GM18951 (cell line): ENCODE measurements around the gene CLPSL1.

Experiments used
- POLR2A ChIP-seq: IDR thresholded peaks from 4 replicates; pipeline ENCODE4 v1.6.1; 2011; ENCODE audit warnings: mild to moderate bottlenecking; ENCODE audit not compliant: insufficient read length, insufficient read depth; ENCODE audit errors: extremely low read depth
- in situ Hi-C: fragments of 300-500 bp; cut with MboI; formaldehyde crosslinking; loops from one replicate; pipeline ENCODE4 v1.12.0; 2022; ENCODE audit warnings: low sequenced_read_pairs, mixed read lengths, inconsistent platforms; ENCODE audit not compliant: unreplicated experiment

CLPSL1 gene, protein sequence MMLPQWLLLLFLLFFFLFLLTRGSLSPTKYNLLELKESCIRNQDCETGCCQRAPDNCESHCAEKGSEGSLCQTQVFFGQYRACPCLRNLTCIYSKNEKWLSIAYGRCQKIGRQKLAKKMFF

DNA sequence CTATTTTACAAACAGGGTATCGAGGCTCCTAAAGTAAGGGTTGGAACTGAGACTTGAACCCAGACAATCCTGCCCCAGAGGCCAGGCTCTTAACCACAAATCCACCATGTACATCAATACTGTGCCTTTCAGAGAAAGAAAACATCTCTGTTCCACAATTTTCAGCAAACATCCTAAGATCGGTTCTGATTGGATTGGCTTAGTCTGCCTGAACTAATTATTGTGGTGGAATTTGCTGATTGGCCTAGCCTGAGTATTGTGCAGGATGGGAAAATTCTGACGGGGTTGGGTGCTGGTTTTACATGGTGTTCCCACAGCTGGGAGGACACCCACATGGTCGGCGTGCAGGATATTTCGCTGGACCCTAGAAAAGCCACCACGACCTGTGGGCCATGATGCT, at the start of gene CLPSL1:
Gene CLPSL1, plus strand, starts transcription at position 301 of the 400 bp plus-strand sequence. Its CDS starts 92 bp downstream, at position 393.
- in situ Hi-C loops: no loop called here
- TF ChIP-seq POLR2A: no peak

DNA sequence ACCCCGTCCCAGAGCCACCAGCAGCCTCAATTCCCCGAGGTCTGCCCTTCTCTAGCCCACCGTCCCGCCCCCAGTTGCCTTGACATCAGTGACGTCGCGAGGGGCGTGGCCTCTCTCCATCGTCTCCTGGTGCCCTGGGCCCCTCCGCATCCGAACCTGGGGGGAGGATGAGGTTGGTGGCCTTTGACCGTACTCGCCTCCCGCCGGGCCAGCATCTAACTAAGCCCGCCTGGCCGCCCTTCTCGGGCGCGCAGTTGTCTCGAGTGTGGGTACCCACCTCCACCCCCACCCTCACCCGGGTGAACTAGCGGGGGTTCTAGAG, 49.4 kb upstream of the CLPSL1 start:
- in situ Hi-C loops: loop anchor here (25.0 kb wide), 1 partner anchor 419 kb away; no protein-coding TSS in a partner anchor
- TF ChIP-seq POLR2A: peak; percentile 71

DNA sequence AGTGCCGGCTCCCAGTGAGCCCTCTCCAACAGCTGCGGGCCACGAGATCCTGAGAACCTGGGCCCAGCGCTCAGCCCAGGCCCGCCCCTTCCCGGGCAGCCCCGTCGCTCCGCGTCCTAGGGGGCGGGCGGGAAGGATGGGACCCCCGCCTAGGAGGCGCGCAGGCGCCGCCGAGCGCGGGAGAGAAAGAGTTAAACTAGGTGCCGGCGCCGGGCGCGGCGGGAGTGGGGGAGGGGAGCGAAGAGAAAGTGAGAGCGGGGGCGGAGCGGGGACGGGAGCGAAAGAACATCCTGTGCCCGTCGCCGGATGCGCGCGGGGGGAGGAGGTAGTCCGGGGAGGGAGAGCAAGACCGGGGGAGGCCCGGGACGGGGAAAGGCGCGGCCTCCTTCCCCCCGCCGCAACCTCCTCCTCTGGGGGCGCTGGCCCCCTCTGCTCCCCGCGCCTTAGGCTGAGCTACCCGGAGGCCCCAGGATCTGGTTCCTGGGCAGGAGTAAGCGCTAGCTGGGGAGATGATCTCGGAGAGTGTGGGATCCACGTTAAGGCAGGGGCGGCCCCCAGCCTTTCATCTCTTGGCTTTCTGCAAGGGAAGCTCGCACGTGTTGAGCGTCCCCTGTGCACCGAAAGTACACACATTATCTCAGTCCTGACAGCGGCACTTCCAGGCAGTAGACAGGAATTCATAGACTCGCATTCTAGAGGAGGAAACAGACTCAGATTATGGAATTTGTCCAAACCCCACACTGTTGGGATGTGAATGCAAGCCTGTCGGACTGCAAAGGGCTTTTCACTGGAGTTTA, 48.9 kb upstream of the CLPSL1 start:
- in situ Hi-C loops: loop anchor here (25.0 kb wide), 1 partner anchor 420 kb away; no protein-coding TSS in a partner anchor
- peak; percentile 55 for TF ChIP-seq POLR2A

DNA sequence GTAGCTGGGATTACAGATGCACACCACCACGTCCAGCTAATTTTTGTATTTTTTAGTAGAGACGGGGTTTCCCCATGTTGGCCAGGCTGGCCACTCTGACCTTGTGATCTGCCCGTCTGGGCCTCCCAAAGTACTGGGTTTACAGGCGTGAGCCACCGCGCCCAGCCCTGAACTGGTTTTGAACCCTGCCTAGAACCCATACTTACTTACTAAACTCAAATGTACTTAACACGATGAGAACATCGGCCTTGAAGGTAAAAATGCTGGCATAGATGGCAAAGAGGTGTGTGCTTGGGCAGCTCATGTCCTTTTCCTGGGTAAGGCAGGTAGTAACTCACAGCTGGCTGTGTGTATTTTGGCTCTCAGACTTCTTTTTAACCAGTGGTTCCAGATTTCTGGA, 47.2 kb upstream of the CLPSL1 start:
- in situ Hi-C loops: loop anchor here (25.0 kb wide), 1 partner anchor 421 kb away; no protein-coding TSS in a partner anchor
- TF ChIP-seq POLR2A: no peak

DNA sequence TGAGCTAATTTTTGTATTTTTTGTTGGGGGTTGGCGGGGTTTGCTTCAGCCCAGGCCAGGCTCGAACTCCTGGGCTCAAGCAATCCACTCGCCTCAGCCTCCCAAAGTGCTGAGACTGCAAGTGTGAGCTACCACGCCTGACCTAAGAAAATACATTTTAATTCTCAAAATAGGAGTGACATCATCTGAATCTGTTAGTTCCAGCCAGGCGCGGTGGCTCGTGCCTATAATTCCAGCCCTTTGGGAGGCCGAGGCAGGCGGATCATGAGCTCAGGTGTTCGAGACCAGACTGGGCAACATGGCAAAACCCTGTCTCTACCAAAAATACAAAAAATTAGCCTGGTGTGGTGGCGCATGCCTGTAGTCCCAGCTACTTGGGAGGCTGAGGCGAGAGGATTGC, 46.5 kb upstream of the CLPSL1 start:
- in situ Hi-C loops: loop anchor here (25.0 kb wide), 1 partner anchor 422 kb away; no protein-coding TSS in a partner anchor

DNA sequence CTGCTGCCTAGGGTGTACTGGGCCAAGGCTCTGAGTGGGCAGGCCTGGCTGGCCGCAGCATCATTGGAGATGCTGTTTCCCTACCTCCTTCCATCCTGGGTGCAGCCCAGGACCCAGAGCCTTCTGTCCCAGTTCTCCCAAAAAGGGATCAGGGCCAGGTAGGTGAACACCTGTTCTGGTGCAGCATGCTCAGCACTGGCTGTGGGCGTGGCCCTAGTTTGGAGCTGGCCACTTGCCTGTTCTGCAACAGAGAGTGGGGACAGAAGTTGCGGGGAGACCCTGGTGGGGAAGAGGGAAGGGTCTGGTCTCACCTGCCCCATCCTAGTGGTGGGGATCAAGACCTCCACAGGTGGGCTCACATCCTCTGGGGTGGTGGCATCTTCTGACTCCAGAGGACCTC, 45.4 kb upstream of the CLPSL1 start:
- in situ Hi-C loops: loop anchor here (5.0 to 25.0 kb wide), 2 partner anchors 153 to 423 kb away; no protein-coding TSS in a partner anchor
- no peak for TF ChIP-seq POLR2A

DNA sequence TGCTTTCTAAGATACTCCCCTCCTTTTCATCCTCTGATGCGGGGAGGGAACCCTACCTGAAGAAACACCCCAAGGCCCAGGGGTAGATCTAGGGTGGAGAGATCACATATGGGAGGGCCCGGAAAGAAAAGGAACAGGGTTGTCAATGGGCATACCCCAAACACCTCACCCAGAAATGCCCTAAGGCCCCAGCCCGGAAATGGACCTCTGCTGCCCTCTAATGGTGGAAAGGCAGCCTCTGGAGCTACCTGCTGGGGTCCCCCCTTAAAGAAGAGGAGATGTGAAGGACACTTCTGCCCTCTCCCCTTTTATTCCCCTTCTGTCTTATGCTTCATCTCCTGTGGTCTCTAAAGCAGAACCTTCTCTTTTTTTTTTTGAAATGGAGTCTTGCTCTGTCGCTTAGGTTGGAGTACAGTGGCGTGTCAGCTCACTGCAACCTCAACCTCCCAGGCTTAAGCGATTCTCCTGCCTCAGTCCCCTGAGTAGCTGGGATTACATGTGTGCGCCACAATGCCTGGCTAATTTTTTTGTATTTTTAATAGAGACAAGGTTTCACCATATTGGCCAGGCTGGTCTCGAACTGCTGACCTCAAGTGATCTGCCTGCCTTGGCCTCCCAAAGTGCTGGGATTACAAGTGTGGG, 44.4 kb upstream of the CLPSL1 start:
- in situ Hi-C loops: loop anchor here (5.0 to 25.0 kb wide), 2 partner anchors 154 to 424 kb away; no protein-coding TSS in a partner anchor

DNA sequence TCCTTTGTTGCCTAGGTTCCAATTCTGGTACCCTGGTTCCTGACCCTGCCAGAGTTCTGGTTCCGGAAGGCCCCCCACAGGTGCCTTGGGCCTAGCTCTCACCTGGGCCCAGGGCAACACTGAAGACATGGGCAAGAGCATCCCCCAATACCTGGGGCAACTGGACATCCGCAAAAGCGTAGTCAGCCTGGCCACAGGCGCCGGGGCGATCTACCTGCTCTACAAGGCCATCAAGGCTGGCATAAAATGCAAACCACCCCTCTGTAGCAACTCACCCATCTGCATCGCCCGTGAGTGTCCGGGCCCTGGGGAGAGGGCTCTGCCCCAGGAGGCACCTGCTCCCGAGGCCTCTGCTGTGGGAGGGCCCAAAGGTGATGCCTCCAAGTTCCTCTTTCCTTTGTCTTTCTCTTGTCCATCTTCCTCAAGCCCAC, 43.8 kb upstream of the CLPSL1 start, which contains the start of gene ARMC12:
Gene ARMC12, plus strand, starts transcription at position 51 of the 431 bp plus-strand sequence. Its CDS starts 77 bp downstream, at position 128.
- TF ChIP-seq POLR2A: no peak
- in situ Hi-C loops: loop anchor here (5.0 to 25.0 kb wide), 2 partner anchors 155 to 425 kb away; no protein-coding TSS in a partner anchor

More for the DNA sequence above, 44.4 kb upstream of the CLPSL1 start:
- TF ChIP-seq POLR2A: no peak

DNA sequence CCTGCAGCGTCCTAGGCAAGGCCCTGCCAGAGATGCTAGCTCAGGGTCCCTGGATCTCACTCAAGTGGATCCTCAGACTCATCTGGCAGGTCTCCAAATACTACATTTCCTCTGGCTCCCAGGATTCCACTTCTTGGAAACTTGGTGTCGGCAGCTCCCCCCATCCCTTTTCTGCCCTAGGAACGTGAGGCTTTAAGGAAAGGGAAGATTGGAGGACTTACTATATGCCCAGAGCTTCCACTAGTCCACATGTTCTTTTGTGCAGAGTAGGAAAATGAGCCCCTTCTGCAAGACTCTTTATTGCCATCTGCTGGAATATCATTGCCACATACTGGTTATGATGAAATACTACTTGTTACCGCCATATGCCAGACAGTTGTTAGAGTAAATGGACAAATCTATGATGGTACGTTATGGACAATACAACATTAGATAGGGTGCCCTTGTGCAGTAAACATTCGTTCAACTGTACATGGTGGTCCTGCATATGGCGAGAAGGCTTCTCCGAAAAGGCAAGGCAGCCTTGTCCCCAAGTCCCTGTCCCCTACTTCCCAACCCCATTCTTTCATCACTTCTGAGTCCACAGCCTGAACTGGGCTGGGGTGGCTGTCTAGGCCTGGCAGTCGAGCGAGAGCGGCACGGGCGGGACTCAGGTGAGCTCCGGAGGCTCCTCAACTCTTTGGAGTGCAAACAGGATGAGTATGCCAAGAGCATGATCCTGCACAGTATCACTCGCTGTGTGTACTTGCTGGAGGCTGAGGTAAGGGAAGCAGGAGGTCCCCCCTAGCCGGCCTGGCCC, 43.2 kb upstream of the CLPSL1 start:
- in situ Hi-C loops: loop anchor here (5.0 to 25.0 kb wide), 2 partner anchors 155 to 425 kb away; no protein-coding TSS in a partner anchor
- TF ChIP-seq POLR2A: no peak

DNA sequence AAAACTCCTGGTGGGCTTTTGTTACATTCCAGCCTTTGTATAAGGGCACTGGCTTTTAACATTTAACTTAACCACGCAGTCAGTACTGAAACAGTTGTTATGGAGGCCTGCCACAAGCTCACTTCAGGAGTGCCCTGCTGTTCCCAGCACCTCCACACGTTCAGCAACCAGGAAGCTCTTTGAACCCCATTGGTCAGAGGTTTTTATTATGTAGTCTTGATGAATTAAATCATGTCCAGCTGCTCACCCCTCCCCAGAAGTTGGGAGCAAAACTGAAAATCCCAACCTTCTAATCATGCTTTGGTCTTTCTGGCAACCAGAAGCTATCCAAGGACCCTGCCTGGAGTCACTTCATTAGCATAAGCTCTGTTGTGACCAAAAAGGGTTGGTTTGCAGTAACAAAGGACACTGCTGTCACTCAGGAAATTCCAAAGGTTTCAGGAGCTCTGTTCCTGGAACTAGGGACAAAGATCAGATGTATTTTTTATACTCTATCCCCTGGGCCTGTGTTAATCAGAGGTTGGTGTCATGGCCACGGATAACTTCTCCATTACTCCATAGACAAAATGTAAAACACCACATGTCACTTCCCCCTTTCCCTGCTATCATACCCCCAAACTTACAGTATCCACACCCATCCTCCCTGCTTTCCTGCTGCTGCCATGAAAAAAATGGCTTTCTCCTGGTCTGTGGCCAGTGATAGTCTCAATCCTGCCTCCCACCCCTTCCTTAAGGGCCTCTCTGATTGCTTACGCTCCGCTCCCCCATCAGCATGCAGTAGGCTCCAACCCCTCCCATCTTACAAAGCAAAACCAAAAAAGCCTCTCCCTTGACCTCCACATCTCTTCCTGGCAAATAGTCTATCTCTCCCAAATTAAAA, 40.9 kb upstream of the CLPSL1 start:
- TF ChIP-seq POLR2A: no peak
- in situ Hi-C loops: loop anchor here (5.0 to 25.0 kb wide), 2 partner anchors 158 to 428 kb away; no protein-coding TSS in a partner anchor

DNA sequence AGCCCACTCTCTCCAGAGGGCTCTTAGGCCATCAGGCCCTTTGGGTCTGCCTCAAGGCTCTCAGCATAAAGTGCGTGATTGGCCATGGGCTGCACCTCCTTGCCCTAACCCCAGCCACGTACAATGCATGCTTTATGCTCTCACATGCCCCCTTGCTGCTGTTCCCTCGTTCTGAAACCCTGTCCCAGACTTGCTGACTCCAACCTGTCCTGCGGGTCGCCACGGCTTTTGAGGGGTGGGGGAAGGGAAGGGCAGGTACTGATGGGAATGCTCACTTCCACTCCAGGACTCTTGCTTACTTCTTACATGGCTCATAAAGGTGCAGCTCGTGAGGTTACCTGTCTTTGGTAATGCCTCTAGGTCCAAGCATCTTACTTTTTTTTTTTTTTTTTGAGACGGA, 38.0 kb upstream of the CLPSL1 start:
- in situ Hi-C loops: loop anchor here (25.0 kb wide), 1 partner anchor 431 kb away; no protein-coding TSS in a partner anchor
- no peak for TF ChIP-seq POLR2A
